GM12875 (cell line): ENCODE data around the gene CCDC92.

ENCODE experiments used
- H3K4me3 ChIP-seq: one replicate; pipeline ENCODE4 v1.5.1; 2011; ENCODE audit warnings: low read depth, low read length, control low read depth
- CTCF ChIP-seq: IDR thresholded peaks from 2 replicates; pipeline ENCODE4 v1.5.1; 2011; ENCODE audit warnings: low read depth, mild to moderate bottlenecking, control low read depth, inconsistent platforms, low read length, moderate library complexity, borderline replicate concordance; ENCODE audit not compliant: insufficient read depth

The CCDC92 gene

GRCh38 chr12:123962513-123962912 is 10.1 kb downstream of the CCDC92 start:
- no peak for TF ChIP-seq CTCF

GRCh38 chr12:123961585-123962345 is 10.9 kb downstream of the CCDC92 start:
- H3K4me3 ChIP-seq, result no peak overlapping the region
- TF ChIP-seq CTCF, result no peak

More at GRCh38 chr12:123962513-123962912, 10.1 kb downstream of the CCDC92 start:
- no peak overlapping the region for H3K4me3 ChIP-seq

- no peak overlapping the region for H3K4me3 ChIP-seq
- no peak for TF ChIP-seq CTCF
Measured at GRCh38 chr12:123960856-123961255, 11.8 kb downstream of the CCDC92 start.

- no peak overlapping the region for H3K4me3 ChIP-seq
- no peak for TF ChIP-seq CTCF
Measured at GRCh38 chr12:123960029-123960735, 12.4 kb downstream of the CCDC92 start.

- no peak overlapping the region for H3K4me3 ChIP-seq
- TF ChIP-seq CTCF, result no peak
Measured at GRCh38 chr12:123958876-123959275, 13.8 kb downstream of the CCDC92 start.

GRCh38 chr12:123958462-123958861 is 14.2 kb downstream of the CCDC92 start:
- no peak for TF ChIP-seq CTCF
- H3K4me3 ChIP-seq, result no peak overlapping the region

- no peak overlapping the region for H3K4me3 ChIP-seq
- TF ChIP-seq CTCF, result no peak
Measured at GRCh38 chr12:123957196-123957595, 15.4 kb downstream of the CCDC92 start.
